Transverse colon (tissue), 4 donors: ENCODE results near the gene TSN.

ENCODE experiments used
- CTCF ChIP-seq, 5 experiments: fragments of 200-600 bp in 3 of 5; fragments of 450-650 bp in 2 of 5; sonication (generic) in 3 of 5; IDR thresholded peaks; 1 replicate in 2 of 5; 2 replicates in 3 of 5; pipeline ENCODE4 v1.5.1; 2016 to 2017; ENCODE audit warnings: antibody characterized with exemption in 5 of 5, inconsistent platforms in 3 of 5, mild to moderate bottlenecking in 2 of 5, moderate library complexity in 1 of 5
- POLR2AphosphoS5 ChIP-seq, 3 donors: sonication (generic); formaldehyde crosslinking; IDR thresholded peaks; one replicate each; pipeline ENCODE4 v1.6.1; 2016; ENCODE audit warnings: antibody characterized with exemption in 3 of 3

DNA sequence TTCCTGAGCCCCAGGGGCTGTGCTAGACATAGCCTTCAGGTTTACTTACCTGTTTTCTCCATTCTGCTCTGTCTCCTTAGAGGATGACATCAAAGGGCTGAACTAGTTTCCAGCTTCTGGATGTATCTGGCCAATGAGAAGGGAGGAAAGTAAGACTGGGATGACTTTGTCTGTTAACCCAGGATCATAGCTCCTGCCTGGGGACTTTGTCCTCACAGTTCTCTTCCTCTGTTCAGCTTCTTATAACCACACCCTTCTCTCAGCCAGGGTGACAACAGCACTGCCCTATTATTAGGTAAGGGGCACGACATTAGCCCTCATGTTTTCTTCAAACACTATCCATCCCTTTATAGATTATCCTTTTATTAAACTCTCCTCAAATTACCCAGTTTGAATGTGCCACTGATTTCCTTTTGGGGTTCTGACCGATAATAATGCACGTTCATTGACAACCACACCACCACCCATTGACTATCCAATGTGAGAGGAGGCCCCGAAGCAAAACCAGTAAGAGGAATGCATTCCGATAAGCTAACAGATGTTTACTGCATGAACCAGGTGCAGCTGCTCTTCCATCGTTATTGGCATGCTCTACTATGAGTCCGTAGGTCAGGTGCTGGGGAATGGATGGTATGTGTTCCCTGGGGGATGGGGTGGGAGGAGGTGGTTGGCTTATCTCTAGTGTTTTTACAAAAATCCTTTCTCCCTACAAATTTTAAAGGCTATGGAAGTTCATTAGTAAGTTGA lies 23.5 kb downstream of the TSN start:
- TF ChIP-seq CTCF (IDR thresholded peaks at IDR 0.05) (no peak), POLR2AphosphoS5 (IDR thresholded peaks at IDR 0.05) (no peak)
